Esophagus muscularis mucosa (tissue), 3 donors: Measurements from ENCODE around the gene SFXN3.

ENCODE experiments used
- POLR2A ChIP-seq: fragments of 450-650 bp; IDR thresholded peaks from one replicate; pipeline ENCODE4 v1.6.1; 2017; ENCODE audit warnings: antibody characterized with exemption, moderate library complexity, mild to moderate bottlenecking, low read depth
- POLR2AphosphoS5 ChIP-seq, 2 donors: sonication (generic); formaldehyde crosslinking; IDR thresholded peaks; one replicate each; pipeline ENCODE4 v1.6.1; 2017; ENCODE audit warnings: antibody characterized with exemption in 2 of 2
- TF ChIP-seq, protein P1 (sequence below), 3 experiments: fragments of 200-600 bp in 2 of 3; fragments of 450-650 bp in 1 of 3; sonication (generic) in 2 of 3; IDR thresholded peaks; one replicate each; pipeline ENCODE4 v1.5.1; 2017 to 2019; ENCODE audit warnings: antibody characterized with exemption in 3 of 3, mild to moderate bottlenecking in 2 of 3, moderate library complexity in 1 of 3

GRCh38 chr10:100988166-100988565, 42.9 kb upstream of the SFXN3 start:
- TF ChIP-seq, protein P1, sequence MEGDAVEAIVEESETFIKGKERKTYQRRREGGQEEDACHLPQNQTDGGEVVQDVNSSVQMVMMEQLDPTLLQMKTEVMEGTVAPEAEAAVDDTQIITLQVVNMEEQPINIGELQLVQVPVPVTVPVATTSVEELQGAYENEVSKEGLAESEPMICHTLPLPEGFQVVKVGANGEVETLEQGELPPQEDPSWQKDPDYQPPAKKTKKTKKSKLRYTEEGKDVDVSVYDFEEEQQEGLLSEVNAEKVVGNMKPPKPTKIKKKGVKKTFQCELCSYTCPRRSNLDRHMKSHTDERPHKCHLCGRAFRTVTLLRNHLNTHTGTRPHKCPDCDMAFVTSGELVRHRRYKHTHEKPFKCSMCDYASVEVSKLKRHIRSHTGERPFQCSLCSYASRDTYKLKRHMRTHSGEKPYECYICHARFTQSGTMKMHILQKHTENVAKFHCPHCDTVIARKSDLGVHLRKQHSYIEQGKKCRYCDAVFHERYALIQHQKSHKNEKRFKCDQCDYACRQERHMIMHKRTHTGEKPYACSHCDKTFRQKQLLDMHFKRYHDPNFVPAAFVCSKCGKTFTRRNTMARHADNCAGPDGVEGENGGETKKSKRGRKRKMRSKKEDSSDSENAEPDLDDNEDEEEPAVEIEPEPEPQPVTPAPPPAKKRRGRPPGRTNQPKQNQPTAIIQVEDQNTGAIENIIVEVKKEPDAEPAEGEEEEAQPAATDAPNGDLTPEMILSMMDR (IDR thresholded peaks at IDR 0.05) = no peak
- no peak for TF ChIP-seq POLR2AphosphoS5 (IDR thresholded peaks at IDR 0.05)
- TF ChIP-seq POLR2A = no peak
